ENCODE measurements around the gene CD99L2. TPM values are rescaled to one million over a fixed set of nuclear protein-coding genes. Genes with fewer than 3 reads are reported as not detected.
"Not testable (repeated sequence)": the region's sequence is repeated elsewhere in the genome, so short reads cannot be mapped to it uniquely, and the experiment has no call there.

CD99L2 gene
- total RNA-seq, 4 donors from 2014 or later: 51.3 to 92.7 (median 58.7) TPM

GRCh38 chrX:150893936-150894335, 4.5 kb downstream of the CD99L2 start:
- no peak for DNase-seq
- TF ChIP-seq, protein P1, sequence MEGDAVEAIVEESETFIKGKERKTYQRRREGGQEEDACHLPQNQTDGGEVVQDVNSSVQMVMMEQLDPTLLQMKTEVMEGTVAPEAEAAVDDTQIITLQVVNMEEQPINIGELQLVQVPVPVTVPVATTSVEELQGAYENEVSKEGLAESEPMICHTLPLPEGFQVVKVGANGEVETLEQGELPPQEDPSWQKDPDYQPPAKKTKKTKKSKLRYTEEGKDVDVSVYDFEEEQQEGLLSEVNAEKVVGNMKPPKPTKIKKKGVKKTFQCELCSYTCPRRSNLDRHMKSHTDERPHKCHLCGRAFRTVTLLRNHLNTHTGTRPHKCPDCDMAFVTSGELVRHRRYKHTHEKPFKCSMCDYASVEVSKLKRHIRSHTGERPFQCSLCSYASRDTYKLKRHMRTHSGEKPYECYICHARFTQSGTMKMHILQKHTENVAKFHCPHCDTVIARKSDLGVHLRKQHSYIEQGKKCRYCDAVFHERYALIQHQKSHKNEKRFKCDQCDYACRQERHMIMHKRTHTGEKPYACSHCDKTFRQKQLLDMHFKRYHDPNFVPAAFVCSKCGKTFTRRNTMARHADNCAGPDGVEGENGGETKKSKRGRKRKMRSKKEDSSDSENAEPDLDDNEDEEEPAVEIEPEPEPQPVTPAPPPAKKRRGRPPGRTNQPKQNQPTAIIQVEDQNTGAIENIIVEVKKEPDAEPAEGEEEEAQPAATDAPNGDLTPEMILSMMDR (IDR thresholded peaks at IDR 0.05): no peak
- TF ChIP-seq POLR2A (IDR thresholded peaks at IDR 0.05): no peak
- no peak overlapping the region for H3K4me3 ChIP-seq
- no peak overlapping the region for H3K27ac ChIP-seq
- no peaks in the 10 kb centered on the region for H3K4me1 ChIP-seq
- H3K36me3 ChIP-seq: no peaks in the 10 kb centered on the region
- intact Hi-C loops (cut with DNase I; ENCODE audit: low total_unique reads): no loop called here
- no peaks in the 10 kb centered on the region for H3K27me3 ChIP-seq
- H3K9me3 ChIP-seq: no peaks in the 10 kb centered on the region

DNA sequence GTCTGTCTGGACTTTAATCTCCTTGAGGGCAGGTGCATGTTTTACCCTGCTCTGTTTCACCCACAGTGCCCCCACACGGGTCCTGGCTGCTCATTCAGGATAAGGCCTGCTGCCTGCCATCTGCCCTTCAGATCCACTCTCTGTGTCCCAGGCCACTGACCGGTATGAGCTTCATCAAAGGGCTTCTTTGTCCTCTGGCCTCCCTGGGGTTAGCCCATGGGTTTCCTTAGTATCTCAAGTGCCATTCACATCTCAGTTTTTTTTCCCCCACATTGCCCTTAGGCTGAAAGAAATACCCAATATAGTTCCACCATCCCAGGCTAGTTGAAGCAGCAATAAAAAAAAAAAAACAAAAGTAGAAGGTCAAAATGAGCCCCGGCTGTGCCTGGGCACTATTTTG, 9.3 kb downstream of the CD99L2 start:
- no peaks in the 10 kb centered on the region for H3K4me1 ChIP-seq
- TF ChIP-seq POLR2A (IDR thresholded peaks at IDR 0.05): no peak
- H3K4me3 ChIP-seq: no peak overlapping the region
- no peak overlapping the region for H3K27ac ChIP-seq
- no peaks in the 10 kb centered on the region for H3K27me3 ChIP-seq
- H3K36me3 ChIP-seq: no peaks in the 10 kb centered on the region
- no peaks in the 10 kb centered on the region for H3K9me3 ChIP-seq
- intact Hi-C loops (cut with DNase I; ENCODE audit: low total_unique reads): no loop called here
- DNase-seq: no peak

GRCh38 chrX:150887906-150888465, 10.5 kb downstream of the CD99L2 start:
- Histone ChIP-seq H3K36me3 (no peaks in the 10 kb centered on the region), H3K27ac (no peak overlapping the region), H3K4me1 (no peaks in the 10 kb centered on the region), H3K4me3 (no peak overlapping the region), H3K27me3 (no peaks in the 10 kb centered on the region), H3K9me3 (no peaks in the 10 kb centered on the region)
- intact Hi-C loops (cut with DNase I; ENCODE audit: low total_unique reads): no loop called here
- no peak for DNase-seq
- TF ChIP-seq POLR2A (IDR thresholded peaks at IDR 0.05): no peak
- TF ChIP-seq, protein P1 (IDR thresholded peaks at IDR 0.05): no peak

DNA sequence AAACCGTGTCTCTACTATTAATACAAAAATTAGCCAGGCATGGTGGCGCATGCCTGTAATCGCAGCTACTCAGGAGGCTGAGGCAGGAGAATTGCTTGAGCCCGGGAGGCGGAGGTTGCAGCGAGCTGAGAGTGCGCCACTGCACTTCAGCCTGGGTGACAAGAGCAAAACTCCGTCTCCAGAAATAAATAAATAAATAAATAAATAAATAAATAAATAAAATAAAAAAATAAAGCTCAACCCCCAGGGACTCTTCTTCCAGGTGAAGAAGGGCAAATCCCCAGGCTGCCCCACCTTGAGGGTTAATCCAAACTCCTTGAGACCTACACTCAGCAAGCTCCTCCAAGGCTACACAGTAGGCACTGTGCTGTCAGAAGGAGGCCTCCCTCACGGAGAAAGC, 11.2 kb downstream of the CD99L2 start:
- intact Hi-C loops (cut with DNase I; ENCODE audit: low total_unique reads); DNase-seq; H3K4me1 ChIP-seq: not testable (repeated sequence)

GRCh38 chrX:150886381-150886780, 12.1 kb downstream of the CD99L2 start:
- no peaks in the 10 kb centered on the region for H3K27me3 ChIP-seq
- no peak overlapping the region for H3K4me3 ChIP-seq
- H3K9me3 ChIP-seq: no peaks in the 10 kb centered on the region
- H3K27ac ChIP-seq: no peak overlapping the region
- DNase-seq: no peak
- no peaks in the 10 kb centered on the region for H3K4me1 ChIP-seq
- H3K36me3 ChIP-seq: no peaks in the 10 kb centered on the region
- TF ChIP-seq POLR2A (IDR thresholded peaks at IDR 0.05): no peak
- TF ChIP-seq, protein P1 (IDR thresholded peaks at IDR 0.05): no peak
- intact Hi-C loops (cut with DNase I; ENCODE audit: low total_unique reads): no loop called here

More for the DNA sequence above, 11.2 kb downstream of the CD99L2 start:
- not testable (repeated sequence) for H3K36me3 ChIP-seq, H3K4me3 ChIP-seq, H3K27ac ChIP-seq, H3K9me3 ChIP-seq, H3K27me3 ChIP-seq

DNA sequence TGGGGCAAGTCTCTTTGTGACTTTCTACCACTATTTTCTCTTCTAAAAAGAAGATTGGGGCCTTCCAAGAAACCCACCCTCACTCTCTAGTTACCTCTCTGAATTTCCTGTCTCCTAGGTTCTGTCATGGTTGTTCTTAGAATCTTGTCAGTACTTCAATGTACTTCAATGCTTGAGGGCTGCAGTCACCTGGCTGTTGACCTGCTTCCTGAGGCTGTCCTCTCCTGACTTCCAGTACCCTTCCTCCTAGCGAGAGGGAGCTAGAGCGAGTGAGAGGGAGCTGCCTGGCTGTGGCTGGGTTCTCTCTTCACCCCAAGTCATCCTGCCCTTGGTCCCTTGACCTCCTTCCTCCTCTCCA, 17.7 kb downstream of the CD99L2 start:
- TF ChIP-seq, protein P1 (IDR thresholded peaks at IDR 0.05): no peak
- no peak for TF ChIP-seq POLR2A (IDR thresholded peaks at IDR 0.05)
- no peak overlapping the region for H3K27ac ChIP-seq
- no peaks in the 10 kb centered on the region for H3K4me1 ChIP-seq
- H3K36me3 ChIP-seq: no peaks in the 10 kb centered on the region
- no peaks in the 10 kb centered on the region for H3K27me3 ChIP-seq
- DNase-seq: no peak
- intact Hi-C loops (cut with DNase I; ENCODE audit: low total_unique reads): no loop called here
- no peaks in the 10 kb centered on the region for H3K9me3 ChIP-seq
- H3K4me3 ChIP-seq: no peak overlapping the region

Data from uterus (tissue), 4 donors.